ENCODE results near the gene HPSE2.

DNA sequence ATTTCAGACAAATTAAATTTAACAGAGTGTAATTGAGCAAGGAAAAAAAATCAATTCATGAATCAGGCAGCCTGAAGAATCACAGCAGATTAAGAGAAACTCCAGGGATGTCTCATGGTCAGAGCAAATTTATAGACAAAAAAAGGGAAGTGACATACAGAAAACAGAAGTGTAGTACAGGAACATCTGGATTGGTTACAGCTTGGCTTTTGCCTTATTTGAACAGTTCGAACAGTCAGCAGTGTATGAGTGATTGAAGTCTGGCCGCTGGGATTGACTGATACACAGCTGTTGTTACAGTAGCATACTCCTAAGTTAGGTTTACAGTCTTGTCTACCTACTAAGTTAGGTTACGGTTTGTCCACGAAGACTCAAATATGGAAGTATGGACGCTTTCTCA, 255.3 kb downstream of the HPSE2 start:
- TF ChIP-seq, protein P1, sequence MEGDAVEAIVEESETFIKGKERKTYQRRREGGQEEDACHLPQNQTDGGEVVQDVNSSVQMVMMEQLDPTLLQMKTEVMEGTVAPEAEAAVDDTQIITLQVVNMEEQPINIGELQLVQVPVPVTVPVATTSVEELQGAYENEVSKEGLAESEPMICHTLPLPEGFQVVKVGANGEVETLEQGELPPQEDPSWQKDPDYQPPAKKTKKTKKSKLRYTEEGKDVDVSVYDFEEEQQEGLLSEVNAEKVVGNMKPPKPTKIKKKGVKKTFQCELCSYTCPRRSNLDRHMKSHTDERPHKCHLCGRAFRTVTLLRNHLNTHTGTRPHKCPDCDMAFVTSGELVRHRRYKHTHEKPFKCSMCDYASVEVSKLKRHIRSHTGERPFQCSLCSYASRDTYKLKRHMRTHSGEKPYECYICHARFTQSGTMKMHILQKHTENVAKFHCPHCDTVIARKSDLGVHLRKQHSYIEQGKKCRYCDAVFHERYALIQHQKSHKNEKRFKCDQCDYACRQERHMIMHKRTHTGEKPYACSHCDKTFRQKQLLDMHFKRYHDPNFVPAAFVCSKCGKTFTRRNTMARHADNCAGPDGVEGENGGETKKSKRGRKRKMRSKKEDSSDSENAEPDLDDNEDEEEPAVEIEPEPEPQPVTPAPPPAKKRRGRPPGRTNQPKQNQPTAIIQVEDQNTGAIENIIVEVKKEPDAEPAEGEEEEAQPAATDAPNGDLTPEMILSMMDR (IDR thresholded peaks at IDR 0.05), result no peak
- TF ChIP-seq POLR2A (IDR thresholded peaks at IDR 0.05), result no peak
- no peak for TF ChIP-seq POLR2AphosphoS5 (IDR thresholded peaks at IDR 0.05)
